GM21526 (cell line): ENCODE results near the gene PCSK5.

Experiments used
- ATAC-seq: cut with Tn5 transposase; IDR thresholded peaks from one replicate; pipeline ENCODE4 v1.9.1; 2021; ENCODE audit warnings: moderate library complexity; ENCODE audit not compliant: unreplicated experiment, low FRiP score

PCSK5 gene

GRCh38 chr9:76219560-76220151, 329.2 kb downstream of the PCSK5 start:
- ATAC-seq: no peak

- no peak for ATAC-seq
Measured at GRCh38 chr9:76221423-76221822, 330.9 kb downstream of the PCSK5 start.

GRCh38 chr9:76223749-76224340, 333.4 kb downstream of the PCSK5 start:
- ATAC-seq: no peak

DNA sequence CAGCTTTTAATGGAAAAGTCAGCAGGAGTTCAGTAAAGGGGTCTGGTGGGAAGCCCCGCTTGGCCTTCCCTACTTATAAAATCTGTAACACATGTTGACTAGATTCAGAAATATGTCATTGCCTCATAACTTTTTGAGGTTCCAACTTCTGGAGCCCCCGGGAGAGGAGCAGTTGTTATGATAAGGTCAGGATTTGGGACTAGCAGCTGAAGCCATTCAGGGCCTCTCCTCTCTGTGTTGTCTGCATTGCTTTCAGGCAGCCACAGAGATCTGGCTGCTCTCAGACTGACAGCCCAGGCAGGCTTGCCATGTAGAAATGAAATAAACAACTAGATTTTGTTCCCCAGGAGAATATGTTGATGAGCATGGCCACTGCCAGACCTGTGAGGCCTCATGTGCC, 336.7 kb downstream of the PCSK5 start:
- ATAC-seq: no peak

DNA sequence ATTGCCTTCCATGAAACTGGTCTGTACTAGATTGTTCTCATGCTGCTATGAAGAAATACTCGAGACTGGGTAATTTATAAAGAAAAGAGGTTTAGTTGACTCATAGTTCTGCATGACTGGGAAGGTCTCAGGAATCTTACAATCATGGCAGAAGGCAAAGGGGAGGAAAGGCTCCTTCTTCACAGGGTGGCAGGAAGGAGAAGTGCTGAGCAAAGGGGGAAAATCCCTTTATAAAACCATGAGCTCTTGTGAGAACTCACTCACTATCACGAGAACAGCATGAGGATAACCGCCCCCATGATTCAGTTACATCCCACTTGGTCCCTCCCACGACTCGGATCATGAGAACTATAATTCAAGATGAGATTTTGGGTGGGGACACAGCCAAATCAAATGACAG, 340.5 kb downstream of the PCSK5 start:
- ATAC-seq: no peak

DNA sequence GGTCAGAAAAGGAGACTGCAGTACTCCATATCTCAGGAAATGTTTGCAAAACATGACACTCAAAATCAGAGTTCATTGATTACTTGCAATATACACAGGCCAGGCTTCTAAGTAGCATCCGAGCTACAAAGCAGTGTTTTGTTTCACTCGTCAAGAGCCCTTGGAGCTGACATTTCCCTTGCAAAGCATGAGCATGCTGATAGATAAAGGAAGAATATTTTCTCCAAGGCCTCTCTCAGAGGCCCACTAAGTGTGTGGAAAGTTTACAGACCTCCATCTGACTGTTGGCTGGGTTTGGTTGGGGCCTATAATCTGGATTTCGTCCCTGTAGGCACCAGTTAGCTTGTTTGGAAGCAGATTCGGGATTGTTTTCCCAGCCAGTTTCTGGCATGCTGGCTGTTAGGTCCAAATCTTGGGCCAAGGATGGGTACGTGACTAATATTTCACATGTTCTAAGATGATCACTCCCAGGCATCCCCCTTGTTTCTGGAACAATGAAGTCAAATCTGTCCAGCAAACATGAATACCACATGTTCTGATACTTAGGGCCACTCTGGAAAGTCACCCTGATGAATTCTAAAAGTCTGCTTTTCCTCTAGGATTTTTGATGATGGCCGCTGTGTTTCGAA, 342.5 kb downstream of the PCSK5 start:
- ATAC-seq: no peak

GRCh38 chr9:76240578-76240977, 350.1 kb downstream of the PCSK5 start:
- no peak for ATAC-seq

DNA sequence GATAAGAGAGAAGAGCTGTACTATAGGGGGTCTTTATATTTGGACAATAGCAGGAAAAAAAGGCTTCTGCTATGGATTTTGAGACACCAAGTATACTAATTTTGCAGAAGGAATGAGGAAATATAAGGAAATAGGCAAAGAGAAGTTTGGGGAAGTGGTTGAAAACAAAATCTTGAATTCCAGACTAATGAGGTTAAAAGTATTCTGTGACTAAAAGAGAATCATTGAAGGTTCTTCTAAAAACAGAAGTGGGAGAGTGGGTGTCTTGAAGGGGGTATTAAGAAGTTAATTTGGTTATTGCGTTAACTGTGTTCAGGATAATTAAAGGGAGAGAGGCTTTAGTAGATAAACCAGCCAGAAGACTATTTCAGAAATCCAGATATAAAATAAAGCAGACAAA, 355.0 kb downstream of the PCSK5 start:
- no peak for ATAC-seq

DNA sequence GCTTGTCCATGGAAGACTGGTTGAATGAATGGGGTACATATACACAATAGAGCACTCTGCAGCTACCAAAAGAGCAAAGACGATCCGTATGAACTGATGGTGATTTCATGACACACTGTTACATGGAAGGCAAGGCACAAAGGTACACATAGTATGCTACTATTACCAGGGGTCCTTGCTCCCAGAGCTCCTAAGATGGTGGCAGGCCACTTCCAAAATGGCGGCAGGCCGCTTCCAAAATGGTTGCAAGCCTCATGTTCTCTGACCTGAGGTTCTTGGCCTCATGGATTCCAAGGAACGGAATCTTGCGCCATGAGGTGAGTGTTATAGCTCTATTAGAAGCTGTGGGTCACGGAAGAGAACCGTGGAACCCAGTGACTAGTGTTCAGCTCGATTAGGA, 356.2 kb downstream of the PCSK5 start:
- ATAC-seq: no peak

DNA sequence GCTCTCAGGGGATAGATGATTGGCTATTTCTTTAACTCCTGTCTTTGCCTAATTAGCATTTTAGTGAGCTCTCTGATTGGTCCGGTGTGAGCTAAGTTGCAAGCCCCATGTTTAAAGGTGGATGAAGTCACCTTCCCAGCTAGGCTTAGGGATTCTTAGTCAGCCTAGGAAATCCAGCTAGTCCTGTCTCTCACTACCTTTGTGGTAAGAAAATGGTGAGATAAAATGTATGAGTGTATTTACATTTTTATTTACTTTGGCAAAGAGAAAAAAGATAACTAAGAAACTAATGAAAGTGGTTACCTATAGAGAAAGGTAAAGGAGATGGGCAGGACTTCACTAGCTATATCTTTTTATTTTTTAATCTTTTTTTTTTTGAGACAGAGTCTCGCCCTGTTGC, 357.0 kb downstream of the PCSK5 start:
- no peak for ATAC-seq

DNA sequence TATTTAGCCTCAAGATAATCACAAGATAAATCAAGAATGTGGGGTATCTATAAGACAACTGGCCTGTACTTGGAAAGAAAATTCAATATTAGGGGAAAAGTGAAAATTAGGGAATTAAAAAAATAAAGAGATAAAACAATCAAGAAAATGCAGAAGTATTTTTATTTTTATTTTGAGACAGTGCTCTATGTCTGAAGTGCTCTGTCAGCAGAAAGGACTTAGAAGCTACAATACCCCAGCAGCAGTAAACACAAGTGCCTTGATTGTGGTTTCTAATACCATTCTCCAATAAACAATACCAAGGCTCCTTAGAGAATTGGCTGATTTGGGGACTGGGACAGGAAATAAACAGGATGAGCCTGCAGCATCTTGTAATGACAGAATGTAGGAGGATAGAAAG, 358.8 kb downstream of the PCSK5 start:
- ATAC-seq: no peak

- ATAC-seq: no peak
Measured at GRCh38 chr9:76255781-76256455, 365.4 kb downstream of the PCSK5 start.

GRCh38 chr9:76257311-76257710, 366.8 kb downstream of the PCSK5 start:
- ATAC-seq: no peak

- no peak for ATAC-seq
Measured at GRCh38 chr9:76266649-76267283, 376.3 kb downstream of the PCSK5 start.

DNA sequence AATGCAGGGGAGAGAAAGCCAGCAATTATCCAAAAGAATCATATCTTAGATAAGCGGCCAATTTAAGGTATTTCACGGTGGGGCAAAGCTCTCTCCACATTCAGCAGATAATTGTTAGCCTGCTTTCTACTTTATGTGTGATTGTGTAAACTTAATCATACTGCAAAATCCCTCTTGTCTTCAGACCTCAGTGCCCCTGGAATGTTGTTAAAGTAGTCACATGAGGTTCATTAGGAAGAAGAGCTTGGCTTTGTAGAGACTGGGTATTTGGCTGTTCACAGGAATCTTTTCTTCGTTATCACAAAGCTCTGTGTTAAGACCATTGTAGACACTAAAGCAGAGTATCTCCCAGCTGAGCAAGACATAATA, 376.8 kb downstream of the PCSK5 start:
- ATAC-seq: no peak

- ATAC-seq: no peak
Measured at GRCh38 chr9:76269789-76270188, 379.3 kb downstream of the PCSK5 start.

- no peak for ATAC-seq
Measured at GRCh38 chr9:76271755-76272154, 381.3 kb downstream of the PCSK5 start.

DNA sequence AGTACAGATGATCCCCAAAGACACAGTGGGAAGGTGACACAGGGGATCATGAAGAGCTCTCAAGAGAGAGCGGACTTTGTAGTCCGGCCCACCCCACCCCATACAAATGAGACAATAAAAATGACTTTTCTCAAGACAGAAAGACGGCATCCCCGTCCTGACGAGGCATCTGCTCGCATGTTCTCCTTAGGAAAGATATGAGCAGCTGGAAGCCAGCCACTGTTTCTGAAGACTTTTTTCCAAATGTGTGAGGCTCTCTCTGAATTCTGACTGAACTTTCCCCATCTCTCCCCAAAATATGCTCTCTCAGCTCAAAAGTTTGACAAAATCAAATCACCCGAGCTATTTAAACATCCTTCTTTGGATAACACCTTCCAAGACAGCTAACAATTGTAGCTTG, 398.6 kb downstream of the PCSK5 start:
- ATAC-seq: no peak

DNA sequence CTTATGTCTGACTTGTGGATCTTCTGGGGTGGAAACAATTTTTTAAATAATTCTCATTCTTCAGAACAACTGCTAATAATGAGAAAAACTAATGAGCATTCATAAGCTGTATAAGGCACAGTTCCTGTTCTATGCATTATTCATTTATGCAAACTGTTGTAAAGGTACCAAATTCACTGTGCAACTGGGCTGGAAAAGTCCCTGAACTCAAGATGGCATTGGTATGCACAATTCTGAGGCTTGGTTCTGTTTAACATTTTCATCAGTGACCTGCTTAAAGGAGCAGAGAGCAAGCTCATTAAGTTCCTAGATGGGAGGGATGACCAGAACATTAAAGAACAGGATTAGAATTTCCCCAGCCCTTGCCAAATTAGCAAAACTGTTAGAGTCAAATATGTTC, 399.2 kb downstream of the PCSK5 start:
- ATAC-seq: no peak

GRCh38 chr9:76290555-76290954, 400.1 kb downstream of the PCSK5 start:
- ATAC-seq: no peak

DNA sequence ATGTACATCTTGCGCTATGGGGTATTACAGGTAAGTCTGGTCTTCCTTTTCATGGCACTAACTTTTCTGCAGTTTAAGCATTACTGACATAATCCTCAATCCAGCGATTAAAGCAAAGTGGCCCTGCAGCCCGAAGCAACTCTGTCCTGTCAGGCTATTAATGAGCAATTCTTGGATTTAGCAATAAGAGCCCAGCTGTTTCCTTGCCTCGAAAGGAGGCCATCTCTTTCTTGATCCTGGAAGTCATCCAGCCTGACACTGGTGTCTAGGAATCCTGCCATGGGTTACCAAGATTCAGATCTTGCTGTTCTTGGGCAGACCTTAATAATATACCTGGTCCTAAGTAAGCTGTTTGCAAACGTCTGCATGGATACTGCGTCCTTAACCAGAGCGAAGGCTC, 401.8 kb downstream of the PCSK5 start:
- no peak for ATAC-seq
